ENCODE measurements around the gene FFAR3.
"Not testable (repeated sequence)": the region's sequence is repeated elsewhere in the genome, so short reads cannot be mapped to it uniquely, and the experiment has no call there.

FFAR3 gene

DNA sequence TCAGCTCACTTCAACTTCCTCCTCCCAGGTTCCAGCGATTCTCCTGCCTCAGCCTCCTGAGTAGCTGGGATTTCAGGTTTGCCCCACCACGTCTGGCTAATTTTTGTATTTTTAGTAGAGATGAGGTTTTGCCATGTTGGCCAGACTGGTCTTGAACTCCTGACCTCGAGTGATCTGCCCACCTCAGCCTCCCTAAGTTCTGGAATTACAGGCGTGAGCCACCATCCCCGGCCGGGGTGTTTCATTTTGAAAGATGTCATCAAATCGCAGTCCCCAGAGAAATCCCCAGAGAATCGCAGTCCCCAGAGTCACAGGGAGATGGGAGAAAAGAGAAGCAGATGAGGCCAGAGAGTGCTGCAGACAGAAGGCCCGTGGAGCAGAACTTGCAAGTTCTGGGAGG lies 43.2 kb downstream of the FFAR3 start:
- DNase-seq (ENCODE audit: low spot score) = not testable (repeated sequence)

DNA sequence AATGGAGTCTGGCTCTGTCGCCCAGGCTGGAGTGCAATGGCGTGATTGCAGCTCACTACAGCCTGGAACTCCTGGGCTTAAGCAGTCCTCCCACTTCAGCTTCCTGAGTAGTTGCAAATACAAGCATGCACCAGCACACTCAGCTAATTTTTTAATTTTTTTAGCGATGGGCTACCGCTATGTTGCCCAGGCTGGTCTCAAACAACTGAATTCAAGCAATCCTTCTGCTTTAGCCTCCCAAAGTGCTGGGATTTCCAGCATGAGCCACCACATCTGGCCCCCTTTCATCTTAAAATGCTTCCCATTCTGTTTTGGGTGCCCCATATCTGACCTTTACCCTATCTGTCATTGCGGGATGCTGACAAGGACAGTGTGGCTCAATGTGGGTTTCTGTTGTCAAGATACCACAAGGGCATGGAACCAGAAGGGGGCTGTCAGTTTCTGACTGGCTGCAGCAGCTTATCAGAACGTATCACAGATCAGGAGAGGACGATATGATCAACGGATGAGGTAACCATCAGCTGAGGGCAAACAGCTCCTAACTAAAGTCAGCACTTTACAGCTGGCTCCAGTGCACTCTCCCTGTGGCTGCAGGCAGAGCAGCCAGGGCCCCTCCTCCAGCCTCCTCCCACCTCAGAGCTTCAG lies 45.0 kb downstream of the FFAR3 start:
- no peak for DNase-seq (ENCODE audit: low spot score)

DNA sequence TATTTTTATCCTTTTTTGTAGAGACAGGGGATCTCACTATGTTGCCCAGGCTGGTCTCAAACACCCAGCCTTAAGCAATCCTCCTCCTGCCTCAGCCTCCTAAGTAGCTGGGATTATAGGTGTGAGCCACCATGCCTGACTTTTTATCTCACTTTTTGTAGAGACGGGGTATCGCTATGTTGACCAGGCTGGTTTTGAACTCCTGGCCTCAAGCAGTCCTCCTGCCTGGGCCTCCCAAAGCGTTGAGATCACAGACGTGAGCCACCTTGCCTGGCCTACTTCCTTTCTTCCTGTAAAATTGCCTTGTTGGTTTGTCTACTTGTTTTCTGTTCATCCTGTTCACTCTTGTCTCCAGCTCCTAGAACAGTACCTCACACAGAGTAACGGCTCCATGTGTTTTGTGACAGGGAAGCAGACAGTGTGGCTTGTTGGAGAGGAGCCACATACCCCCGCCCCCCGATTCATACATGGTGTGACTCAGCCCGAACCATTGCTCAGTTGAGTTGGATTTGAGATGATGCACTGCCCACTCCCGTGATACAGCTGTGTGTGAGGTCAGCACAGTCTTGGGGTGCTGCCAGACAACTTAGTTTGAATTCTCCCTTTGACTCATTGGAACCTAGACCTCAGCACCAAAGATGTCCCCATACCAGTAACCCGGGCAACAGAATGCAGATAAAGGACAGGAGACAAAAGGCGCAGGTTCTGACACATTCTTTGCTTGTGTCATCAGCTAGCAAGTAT lies 46.8 kb downstream of the FFAR3 start:
- no peak for DNase-seq (ENCODE audit: low spot score)

DNA sequence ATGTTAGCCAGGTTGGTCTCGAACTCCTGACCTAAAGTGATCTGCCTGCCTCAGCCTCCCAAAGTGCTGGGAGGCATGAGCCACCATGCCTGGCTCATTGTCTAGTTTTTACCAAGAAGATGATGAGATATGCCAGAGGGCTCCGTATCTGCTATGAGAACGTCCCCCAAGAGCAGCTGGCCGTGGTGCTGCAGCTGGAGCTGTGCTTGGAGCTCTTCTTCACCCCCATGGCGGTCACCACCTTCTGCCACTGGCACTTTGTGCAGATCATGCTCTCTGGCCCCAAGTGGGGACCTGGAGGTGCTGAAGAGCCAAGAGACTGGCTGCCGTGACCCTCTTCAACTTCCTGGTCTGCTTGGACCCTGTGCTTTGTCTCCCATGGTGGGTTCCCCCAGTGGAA lies 49.4 kb downstream of the FFAR3 start:
- no peak for DNase-seq (ENCODE audit: low spot score)

DNA sequence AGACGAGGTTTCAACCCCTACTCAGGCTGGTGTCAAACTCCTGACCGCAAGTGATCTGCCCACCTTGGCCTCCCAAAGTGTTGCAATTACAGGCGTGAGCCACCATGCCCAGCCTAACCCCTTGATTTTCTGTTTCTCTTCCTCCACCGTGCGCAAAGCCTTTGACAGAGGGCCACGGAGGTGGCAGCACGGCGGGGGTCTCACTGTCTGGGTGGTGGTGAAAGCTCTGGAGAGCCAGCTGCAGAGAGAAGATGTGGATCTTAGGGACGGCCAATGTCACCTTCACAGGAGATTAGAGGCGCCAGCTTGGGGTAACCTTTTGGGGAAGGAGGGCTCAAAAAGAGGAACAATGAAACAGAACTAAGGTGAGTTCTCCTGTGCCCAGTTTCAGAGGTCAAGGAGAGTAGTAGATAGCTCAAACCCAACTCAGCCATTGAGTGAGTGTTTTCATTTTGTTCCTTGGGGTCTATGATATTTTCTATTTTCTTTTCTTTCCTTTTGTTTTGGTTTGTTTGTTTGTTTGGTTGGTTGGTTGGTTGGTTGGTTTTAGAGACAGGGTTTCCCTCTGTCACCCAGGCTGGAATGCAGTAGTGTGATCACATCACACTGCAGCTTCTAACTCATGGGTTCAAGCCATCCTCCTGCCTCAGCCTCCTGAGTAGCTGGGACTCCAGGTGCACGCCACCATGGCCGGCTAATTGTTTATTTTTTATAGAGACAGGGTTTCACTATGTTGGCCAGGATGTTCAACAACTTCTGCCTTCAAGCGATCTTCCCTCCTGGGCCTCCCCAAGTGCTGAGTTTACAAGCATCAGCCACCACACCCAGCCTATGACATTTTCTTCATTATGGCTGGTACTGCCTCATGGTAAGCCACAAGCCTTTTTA lies 50.3 kb downstream of the FFAR3 start:
- no peak for DNase-seq (ENCODE audit: low spot score)

DNA sequence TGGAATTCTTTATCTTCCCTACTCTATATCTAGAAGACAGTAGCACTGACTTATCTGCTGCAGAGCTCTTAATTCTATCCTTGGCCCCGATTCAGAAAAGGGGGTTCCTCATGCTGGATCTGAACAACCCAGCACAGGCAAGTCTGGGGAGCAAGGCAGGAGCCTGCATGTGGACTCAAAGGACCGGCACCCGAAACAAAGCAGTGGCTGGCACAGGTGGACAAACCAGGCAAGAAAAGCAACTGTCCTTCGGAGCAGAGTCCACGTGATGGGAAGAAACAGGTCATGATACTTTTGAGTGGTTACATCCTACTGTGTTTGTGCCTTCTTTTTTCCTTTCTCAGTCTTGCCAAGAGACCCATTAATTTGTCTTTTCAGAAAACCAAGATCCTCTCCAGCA lies 50.9 kb downstream of the FFAR3 start:
- no peak for DNase-seq (ENCODE audit: low spot score)
